H1 (cell line): ENCODE results near the gene SND1. TPM values are rescaled to one million over a fixed set of nuclear protein-coding genes. Genes with fewer than 3 reads are reported as not detected.

Source experiments
- CBX8 ChIP-seq: fragments of 300-800, 300-1000 bp; sonication (generic); IDR thresholded peaks from 2 replicates; pipeline ENCODE4 v1.7.1; 2016; ENCODE audit warnings: low read depth, low read length, borderline replicate concordance
- E2F6 ChIP-seq: IDR thresholded peaks from 2 replicates; pipeline ENCODE4 v1.6.1; 2012; ENCODE audit warnings: inconsistent platforms
- RXRA ChIP-seq: IDR thresholded peaks from 2 replicates; pipeline ENCODE4 v1.6.1; 2011; ENCODE audit warnings: low read depth, mild to moderate bottlenecking, low read length, moderate library complexity; ENCODE audit not compliant: insufficient read depth
- USF2 ChIP-seq: IDR thresholded peaks from 2 replicates; pipeline ENCODE4 v1.6.1; 2011; ENCODE audit warnings: low read length, improper control_type of control experiment
- polyA plus RNA-seq, 7 experiments: library from polyadenylated mRNA; depleted of rRNA in 3 of 7; stranded (reverse) in 5 of 7; unstranded in 2 of 7; fragments of >200 nt in 5 of 7; fragments of 200-250 nt in 2 of 7; gene quantifications; 1 replicate in 5 of 7; 2 replicates in 1 of 7; 4 replicates in 1 of 7; pipeline versions ENCODE4 v1.2.1 to v1.2.3, GENCODE V29; 2011 to 2013; ENCODE audit warnings: missing spikeins in 2 of 7, mixed read lengths in 2 of 7
- total RNA-seq: library from RNA; stranded (reverse); fragmentation: NEBNext Ultra II Directional; extraction: Animal tissue kit (Norgen Biotek cat#: 25700); gene quantifications from 2 replicates; pipeline ENCODE4 v1.2.1, GENCODE V29; 2021
- TF ChIP-seq, protein P1 (sequence below): fragments of 300-600 bp; sonication (generic); IDR thresholded peaks from 2 replicates; pipeline ENCODE4 v1.7.1; 2012; ENCODE audit warnings: low read length, moderate library complexity, mild to moderate bottlenecking, inconsistent platforms; ENCODE audit not compliant: insufficient replicate concordance

Gene SND1
- total and polyA plus RNA-seq, 2 of the 8 experiments (the other 6 are each of a cell fraction or from before 2014, with no cell fraction given) = 122 to 290 TPM

GRCh38 chr7:128053023-128053422 lies 401.0 kb downstream of the SND1 start (continued):
- TF ChIP-seq, protein P1, sequence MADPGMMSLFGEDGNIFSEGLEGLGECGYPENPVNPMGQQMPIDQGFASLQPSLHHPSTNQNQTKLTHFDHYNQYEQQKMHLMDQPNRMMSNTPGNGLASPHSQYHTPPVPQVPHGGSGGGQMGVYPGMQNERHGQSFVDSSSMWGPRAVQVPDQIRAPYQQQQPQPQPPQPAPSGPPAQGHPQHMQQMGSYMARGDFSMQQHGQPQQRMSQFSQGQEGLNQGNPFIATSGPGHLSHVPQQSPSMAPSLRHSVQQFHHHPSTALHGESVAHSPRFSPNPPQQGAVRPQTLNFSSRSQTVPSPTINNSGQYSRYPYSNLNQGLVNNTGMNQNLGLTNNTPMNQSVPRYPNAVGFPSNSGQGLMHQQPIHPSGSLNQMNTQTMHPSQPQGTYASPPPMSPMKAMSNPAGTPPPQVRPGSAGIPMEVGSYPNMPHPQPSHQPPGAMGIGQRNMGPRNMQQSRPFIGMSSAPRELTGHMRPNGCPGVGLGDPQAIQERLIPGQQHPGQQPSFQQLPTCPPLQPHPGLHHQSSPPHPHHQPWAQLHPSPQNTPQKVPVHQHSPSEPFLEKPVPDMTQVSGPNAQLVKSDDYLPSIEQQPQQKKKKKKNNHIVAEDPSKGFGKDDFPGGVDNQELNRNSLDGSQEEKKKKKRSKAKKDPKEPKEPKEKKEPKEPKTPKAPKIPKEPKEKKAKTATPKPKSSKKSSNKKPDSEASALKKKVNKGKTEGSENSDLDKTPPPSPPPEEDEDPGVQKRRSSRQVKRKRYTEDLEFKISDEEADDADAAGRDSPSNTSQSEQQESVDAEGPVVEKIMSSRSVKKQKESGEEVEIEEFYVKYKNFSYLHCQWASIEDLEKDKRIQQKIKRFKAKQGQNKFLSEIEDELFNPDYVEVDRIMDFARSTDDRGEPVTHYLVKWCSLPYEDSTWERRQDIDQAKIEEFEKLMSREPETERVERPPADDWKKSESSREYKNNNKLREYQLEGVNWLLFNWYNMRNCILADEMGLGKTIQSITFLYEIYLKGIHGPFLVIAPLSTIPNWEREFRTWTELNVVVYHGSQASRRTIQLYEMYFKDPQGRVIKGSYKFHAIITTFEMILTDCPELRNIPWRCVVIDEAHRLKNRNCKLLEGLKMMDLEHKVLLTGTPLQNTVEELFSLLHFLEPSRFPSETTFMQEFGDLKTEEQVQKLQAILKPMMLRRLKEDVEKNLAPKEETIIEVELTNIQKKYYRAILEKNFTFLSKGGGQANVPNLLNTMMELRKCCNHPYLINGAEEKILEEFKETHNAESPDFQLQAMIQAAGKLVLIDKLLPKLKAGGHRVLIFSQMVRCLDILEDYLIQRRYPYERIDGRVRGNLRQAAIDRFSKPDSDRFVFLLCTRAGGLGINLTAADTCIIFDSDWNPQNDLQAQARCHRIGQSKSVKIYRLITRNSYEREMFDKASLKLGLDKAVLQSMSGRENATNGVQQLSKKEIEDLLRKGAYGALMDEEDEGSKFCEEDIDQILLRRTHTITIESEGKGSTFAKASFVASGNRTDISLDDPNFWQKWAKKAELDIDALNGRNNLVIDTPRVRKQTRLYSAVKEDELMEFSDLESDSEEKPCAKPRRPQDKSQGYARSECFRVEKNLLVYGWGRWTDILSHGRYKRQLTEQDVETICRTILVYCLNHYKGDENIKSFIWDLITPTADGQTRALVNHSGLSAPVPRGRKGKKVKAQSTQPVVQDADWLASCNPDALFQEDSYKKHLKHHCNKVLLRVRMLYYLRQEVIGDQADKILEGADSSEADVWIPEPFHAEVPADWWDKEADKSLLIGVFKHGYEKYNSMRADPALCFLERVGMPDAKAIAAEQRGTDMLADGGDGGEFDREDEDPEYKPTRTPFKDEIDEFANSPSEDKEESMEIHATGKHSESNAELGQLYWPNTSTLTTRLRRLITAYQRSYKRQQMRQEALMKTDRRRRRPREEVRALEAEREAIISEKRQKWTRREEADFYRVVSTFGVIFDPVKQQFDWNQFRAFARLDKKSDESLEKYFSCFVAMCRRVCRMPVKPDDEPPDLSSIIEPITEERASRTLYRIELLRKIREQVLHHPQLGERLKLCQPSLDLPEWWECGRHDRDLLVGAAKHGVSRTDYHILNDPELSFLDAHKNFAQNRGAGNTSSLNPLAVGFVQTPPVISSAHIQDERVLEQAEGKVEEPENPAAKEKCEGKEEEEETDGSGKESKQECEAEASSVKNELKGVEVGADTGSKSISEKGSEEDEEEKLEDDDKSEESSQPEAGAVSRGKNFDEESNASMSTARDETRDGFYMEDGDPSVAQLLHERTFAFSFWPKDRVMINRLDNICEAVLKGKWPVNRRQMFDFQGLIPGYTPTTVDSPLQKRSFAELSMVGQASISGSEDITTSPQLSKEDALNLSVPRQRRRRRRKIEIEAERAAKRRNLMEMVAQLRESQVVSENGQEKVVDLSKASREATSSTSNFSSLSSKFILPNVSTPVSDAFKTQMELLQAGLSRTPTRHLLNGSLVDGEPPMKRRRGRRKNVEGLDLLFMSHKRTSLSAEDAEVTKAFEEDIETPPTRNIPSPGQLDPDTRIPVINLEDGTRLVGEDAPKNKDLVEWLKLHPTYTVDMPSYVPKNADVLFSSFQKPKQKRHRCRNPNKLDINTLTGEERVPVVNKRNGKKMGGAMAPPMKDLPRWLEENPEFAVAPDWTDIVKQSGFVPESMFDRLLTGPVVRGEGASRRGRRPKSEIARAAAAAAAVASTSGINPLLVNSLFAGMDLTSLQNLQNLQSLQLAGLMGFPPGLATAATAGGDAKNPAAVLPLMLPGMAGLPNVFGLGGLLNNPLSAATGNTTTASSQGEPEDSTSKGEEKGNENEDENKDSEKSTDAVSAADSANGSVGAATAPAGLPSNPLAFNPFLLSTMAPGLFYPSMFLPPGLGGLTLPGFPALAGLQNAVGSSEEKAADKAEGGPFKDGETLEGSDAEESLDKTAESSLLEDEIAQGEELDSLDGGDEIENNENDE = no peak
- TF ChIP-seq CBX8 = no peak
- no peak for TF ChIP-seq USF2
- TF ChIP-seq RXRA = no peak
- no peak for TF ChIP-seq E2F6
